Panc1 (cell line): ENCODE measurements around the gene PILRA.

Source experiments
- CTCF ChIP-seq: fragments of 450-650 bp; IDR thresholded peaks from 2 replicates; pipeline ENCODE4 v1.5.1; 2017; ENCODE audit warnings: mild to moderate bottlenecking
- POLR2AphosphoS5 ChIP-seq: IDR thresholded peaks from 2 replicates; pipeline ENCODE4 v1.6.1; 2012; ENCODE audit warnings: mild to moderate bottlenecking, low read depth, low read length, moderate library complexity
- SIN3A ChIP-seq: IDR thresholded peaks from 2 replicates; pipeline ENCODE4 v1.6.1; 2012; ENCODE audit warnings: low read depth, mild to moderate bottlenecking, low read length, moderate library complexity, borderline replicate concordance; ENCODE audit not compliant: insufficient read depth
- TCF7L2 ChIP-seq: IDR thresholded peaks from 2 replicates; pipeline ENCODE4 v1.6.1; 2011; ENCODE audit warnings: mild to moderate bottlenecking, low read depth, low read length, inconsistent platforms
- TF ChIP-seq, protein P1 (sequence below), 2 experiments: IDR thresholded peaks; 2 replicates each; pipeline ENCODE4 v1.6.1; 2011 to 2012; ENCODE audit warnings: low read depth in 2 of 2, control low read depth in 1 of 2, low read length in 1 of 2, mild to moderate bottlenecking in 1 of 2, moderate library complexity in 1 of 2; ENCODE audit not compliant: insufficient read depth in 1 of 2

- TF ChIP-seq POLR2AphosphoS5 = no peak
- TF ChIP-seq CTCF = no peak
- TF ChIP-seq, protein P1, sequence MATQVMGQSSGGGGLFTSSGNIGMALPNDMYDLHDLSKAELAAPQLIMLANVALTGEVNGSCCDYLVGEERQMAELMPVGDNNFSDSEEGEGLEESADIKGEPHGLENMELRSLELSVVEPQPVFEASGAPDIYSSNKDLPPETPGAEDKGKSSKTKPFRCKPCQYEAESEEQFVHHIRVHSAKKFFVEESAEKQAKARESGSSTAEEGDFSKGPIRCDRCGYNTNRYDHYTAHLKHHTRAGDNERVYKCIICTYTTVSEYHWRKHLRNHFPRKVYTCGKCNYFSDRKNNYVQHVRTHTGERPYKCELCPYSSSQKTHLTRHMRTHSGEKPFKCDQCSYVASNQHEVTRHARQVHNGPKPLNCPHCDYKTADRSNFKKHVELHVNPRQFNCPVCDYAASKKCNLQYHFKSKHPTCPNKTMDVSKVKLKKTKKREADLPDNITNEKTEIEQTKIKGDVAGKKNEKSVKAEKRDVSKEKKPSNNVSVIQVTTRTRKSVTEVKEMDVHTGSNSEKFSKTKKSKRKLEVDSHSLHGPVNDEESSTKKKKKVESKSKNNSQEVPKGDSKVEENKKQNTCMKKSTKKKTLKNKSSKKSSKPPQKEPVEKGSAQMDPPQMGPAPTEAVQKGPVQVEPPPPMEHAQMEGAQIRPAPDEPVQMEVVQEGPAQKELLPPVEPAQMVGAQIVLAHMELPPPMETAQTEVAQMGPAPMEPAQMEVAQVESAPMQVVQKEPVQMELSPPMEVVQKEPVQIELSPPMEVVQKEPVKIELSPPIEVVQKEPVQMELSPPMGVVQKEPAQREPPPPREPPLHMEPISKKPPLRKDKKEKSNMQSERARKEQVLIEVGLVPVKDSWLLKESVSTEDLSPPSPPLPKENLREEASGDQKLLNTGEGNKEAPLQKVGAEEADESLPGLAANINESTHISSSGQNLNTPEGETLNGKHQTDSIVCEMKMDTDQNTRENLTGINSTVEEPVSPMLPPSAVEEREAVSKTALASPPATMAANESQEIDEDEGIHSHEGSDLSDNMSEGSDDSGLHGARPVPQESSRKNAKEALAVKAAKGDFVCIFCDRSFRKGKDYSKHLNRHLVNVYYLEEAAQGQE (IDR thresholded peaks at IDR 0.05; ENCODE audit: insufficient read depth in 1 of 2, low read depth in 2 of 2, low read length in 1 of 2) = no peak
- TF ChIP-seq SIN3A = no peak
- no peak for TF ChIP-seq TCF7L2
Observed at GRCh38 chr7:100441641-100442535, 68.6 kb downstream of the PILRA start.
